GM19328 (cell line): ENCODE results near the gene KRT13.

Experiments used
- ATAC-seq: cut with Tn5 transposase; IDR thresholded peaks from one replicate; pipeline ENCODE4 v1.9.1; 2021; ENCODE audit warnings: mild to moderate bottlenecking, moderate library complexity; ENCODE audit not compliant: unreplicated experiment

Gene KRT13

DNA sequence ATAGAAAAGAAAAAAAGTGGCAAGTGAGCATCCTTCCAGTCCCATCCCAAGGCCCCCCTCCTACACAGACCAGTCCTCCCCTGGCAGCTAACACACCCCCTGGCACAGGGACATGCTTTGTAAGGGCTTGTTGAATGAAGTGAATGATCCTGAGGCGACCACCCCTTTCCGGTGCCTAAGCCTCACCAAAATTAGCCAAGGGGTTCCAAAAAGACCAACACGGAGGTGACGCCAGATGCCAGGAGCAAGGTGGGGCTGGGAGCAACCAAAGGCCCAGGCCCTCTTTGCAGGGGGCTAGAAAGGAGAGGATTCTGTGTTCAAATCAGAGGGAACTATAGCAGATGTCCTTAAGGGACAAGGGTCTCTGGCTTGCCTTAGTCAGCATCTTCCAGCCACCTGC, 30.0 kb downstream of the KRT13 start:
- no peak for ATAC-seq

DNA sequence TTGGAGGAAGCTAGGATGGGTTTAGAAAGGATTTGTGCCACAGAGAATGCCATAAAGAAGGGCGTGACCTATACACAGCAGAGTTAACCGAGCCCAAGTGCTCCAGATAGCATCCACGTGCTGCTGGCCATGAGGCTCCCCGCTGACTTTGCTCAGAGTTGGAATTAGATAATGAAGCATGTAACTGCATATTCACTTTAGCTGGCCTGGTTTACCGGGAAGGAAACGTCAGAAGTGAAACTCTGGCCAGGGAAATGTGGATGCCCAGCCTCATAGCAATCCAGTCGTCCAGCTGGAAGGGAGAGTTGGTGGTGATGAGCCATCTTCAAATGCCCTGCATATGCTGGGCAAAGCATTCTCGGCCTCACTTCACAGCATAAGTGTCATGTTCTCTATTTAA, 30.5 kb downstream of the KRT13 start:
- no peak for ATAC-seq

DNA sequence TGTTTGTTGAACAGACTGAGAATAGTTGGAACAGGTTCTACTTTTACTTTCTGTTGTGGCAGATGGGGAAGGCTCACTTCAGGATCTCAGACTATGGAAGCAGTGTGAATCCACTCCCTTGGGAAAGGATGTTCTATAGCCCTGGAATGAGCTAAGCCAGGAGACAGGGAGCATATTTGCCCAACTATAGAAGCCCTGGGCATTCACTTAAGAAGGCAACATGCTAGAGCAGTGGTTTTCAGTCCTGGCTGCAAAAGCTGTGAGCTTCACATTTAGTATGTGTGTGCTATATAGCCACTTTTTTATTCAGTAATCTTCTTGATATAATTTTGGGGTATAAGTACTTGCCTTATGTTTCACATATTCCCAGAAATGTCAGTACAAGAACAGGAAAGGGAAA, 37.1 kb downstream of the KRT13 start:
- ATAC-seq: no peak

DNA sequence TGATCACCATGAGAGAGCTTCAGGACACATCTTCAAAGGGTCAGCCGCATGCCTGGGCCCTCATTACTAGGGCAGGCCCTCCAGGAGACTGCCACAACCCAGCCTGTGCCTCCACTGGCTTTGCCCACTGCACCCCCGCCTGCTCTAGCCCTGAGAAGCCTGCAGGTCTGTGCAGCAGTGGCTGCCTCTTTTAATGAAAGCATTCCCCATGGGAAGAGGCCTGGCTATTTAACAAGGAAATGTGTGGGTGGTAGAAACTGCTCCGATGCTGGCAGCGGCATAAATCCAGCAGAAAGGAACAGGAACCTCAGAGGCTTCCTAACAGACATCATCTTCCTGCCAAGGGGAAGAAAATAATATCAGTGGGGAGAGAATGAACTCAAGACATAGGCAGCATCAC, 37.9 kb downstream of the KRT13 start:
- no peak for ATAC-seq

DNA sequence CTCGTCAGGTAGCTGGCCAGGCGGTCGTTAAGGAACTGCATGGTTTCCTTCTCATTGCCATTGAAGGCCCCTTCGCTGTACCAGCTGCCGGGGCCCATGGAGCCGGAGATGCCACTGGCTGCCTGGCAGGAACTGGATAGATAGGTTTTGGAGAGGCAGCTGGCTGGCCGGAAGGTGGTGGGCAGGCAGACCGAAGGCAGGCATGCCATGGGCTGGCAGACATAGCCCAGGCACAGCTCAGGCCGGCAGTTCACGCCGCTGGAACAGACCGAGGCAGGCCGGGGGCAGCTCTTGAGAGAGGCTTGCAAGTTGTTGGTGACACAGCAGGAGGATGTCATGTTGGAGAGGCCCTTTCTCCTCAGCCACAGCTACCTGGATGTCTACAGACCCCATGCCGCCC, 38.4 kb downstream of the KRT13 start, which contains the start of gene KRT32:
Gene KRT32 (minus strand): TSS at position 399 of the 400 bp plus-strand sequence. CDS start 61 bp downstream, at position 338.
- ATAC-seq: no peak

DNA sequence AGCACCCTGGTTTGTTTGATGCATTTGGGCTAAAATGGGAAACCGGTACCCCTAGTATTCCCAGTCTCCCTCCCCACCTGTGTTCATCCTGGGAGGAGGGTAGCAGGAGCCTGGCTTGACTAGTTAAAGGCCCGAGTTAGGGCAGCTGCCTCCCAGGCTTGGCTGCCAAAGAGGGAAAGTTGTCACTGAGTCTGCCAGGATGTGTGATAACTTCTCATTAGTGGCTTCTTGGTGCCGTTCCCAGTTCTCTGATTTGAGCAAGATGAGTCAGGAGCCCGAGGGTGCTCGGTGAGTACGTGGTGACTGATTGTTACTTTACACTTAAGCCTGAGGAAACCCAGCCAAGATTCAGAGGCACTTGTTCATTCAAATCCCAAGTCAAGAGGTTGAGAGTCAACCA, 40.7 kb downstream of the KRT13 start:
- ATAC-seq: no peak

DNA sequence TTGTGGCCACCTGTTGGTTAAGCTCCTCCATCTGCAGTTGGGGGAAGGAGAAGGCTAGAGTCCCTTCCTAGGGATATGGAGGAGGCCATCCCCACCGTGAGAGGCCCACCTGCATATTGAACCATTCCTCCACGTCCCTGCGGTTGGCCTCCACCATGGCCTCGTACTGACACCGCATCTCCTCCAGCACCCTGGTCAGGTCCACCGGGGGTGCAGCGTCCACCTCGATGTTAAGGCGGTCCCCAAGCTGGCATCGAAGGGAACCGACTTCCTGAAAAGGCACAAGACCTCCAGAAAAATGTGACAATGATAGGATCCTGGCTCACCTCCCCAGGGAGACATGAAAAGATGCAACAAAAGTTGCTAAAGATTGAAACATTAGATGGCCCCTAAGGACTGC, 41.2 kb downstream of the KRT13 start:
- no peak for ATAC-seq

DNA sequence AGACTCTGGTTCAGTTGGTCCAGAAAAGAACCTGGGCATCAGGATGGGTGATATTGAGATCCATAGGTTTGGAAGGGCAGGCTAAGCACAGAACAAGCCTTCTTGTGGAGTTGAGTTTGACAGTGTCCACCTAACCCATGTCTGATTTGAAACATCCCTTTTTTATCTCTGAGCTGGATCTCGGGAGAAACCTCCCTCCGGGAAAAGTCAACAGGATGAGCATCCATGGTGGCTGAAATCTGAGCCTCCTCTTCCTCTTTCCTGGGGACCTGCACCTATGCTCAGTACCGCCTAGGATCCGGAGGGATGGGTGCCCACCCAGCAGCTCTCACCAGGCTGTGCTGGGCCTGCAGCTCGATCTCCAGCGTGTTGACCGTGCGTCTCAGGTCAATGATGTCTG, 41.7 kb downstream of the KRT13 start:
- ATAC-seq: no peak

DNA sequence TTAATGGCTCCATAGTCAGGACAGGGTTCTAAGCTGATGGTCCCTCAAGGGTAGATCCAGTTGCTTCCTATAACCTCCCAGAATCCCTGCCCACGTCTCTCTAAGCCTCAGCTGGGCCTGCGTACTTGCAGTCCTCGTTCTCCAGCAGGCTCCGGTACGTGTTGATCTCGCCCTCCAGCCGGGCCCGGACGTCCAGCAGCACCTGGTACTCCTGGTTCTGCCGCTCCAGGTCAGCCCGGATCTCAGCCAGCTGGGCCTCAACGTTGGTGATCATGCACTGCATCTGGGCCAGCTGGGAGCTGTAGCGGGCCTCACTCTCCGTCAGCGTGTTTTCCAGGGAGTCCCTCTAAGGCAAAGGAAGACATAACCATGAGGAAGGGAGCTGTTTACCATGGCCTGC, 42.7 kb downstream of the KRT13 start:
- no peak for ATAC-seq

DNA sequence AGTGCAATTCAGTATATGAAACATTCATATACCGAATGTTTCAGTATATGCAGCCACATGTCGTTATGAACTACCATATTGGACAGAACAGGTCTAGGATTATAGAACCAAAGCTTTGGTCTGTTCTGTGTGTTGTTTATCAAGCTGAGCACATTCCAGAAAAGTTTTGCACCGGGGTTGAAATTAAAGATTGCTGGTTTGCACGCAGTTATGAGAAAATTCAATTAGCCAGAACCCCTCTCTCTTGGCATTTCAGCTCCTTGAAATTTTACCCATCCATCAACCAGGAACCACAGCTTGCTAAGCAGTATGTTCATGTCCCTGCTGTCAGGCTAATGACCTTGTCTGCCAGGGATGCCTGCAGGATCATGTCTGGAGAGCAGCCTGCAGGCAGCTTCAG, 47.7 kb downstream of the KRT13 start:
- ATAC-seq: no peak

DNA sequence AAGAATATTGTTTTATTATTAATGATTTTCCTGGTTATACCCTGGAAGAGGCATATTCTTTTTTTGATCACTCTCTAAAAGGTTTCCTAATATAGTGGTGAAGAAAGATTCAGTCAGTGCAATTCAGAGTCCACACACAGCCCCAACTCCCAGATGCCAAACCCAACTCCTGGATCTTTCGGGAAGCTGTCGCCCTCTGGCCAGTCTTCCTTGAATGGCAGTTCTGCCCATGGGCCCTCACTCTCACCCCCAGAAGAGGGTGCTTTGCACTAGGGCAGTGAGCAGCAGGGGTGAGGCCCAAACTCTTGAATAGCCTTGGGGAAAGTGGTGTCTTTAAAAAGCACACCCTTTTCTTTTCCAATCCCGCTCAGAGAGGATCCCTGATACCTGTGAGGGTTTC, 49.2 kb downstream of the KRT13 start:
- ATAC-seq: no peak

DNA sequence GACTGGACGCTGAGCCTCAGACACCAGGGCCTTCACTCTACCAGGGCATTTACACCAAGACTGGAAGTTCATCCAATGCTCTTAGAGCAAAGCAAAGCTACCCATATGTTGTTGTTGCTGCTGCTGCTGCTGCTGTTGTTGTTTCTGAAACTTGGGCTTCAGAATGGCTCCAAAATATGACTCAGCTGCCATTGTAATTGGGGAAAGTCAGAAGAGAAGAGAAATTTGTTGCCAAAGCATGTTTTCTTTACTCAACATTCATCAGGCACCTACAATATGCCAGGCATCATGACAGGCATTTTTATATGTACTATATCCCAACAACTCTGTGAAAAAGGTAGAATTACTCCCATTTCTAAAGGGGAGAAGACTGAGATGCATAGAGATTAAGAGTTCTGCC, 50.2 kb downstream of the KRT13 start:
- ATAC-seq: no peak

DNA sequence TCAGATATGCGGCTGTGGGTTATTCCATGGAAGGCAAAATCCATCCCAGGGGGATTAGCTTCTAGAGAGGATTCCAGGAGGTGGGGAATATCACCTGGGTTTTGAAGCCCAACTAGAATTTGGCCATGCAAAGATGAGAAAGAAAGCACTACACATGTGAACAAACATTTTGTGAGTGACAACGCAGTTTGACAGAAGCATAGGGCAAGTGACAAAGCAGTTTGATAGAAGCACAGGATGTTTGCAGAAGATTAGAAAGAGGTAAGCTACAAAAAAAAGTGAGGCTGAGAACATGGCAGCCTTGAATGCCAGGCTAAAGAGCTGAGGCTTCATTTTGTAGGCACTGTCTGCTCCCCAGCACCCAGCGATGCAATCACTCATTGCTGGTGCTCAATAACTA, 52.3 kb downstream of the KRT13 start:
- ATAC-seq: no peak

DNA sequence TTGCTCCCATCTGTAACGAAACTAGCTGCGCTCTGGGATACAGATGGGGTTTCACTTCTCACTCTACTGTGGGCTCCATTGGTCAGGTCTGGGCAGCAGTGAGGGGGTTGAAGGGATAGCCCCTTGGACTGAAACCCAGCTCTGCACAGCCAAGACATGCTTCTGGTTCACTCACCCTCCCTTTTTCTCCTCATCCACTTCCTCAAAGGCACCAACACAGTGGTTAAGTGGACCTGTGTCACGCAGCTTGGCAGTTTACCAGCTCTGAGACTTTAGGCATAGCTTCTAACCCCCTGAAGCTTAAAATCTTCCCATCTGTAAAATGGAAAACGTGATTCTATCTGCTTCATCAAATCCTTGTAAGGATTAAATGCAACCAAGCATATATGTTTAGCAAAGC, 53.1 kb downstream of the KRT13 start:
- no peak for ATAC-seq

DNA sequence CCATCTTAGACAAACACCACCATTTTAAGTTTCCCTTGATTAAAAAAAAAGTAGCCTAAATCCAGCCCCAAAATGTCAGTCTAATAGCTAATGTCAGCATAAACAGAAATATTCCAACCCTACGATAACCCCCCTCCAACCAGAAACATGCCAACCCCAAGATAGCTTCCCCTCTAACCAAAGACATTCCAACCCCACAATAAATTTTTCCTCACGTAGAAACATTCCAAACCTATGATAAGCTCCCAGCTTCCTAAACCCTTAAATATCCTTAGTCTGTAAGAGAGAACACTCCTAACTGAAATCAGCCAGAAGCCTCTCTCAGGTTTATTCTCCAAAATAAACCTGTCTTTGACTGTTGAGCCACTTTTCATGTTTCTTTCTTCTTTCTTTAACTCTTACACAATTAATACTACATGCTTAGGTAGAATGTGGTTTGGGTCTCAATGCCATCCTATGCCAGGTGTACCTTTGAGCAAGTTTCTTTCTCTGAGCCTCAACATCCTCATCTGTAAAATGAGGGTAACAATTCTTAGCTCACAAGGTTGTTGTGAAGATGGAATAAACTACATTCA, 54.2 kb downstream of the KRT13 start:
- ATAC-seq: no peak
